ENCODE data around the gene NTN1.
"Not testable (repeated sequence)": the region's sequence is repeated elsewhere in the genome, so short reads cannot be mapped to it uniquely, and the experiment has no call there.

Gene NTN1

DNA sequence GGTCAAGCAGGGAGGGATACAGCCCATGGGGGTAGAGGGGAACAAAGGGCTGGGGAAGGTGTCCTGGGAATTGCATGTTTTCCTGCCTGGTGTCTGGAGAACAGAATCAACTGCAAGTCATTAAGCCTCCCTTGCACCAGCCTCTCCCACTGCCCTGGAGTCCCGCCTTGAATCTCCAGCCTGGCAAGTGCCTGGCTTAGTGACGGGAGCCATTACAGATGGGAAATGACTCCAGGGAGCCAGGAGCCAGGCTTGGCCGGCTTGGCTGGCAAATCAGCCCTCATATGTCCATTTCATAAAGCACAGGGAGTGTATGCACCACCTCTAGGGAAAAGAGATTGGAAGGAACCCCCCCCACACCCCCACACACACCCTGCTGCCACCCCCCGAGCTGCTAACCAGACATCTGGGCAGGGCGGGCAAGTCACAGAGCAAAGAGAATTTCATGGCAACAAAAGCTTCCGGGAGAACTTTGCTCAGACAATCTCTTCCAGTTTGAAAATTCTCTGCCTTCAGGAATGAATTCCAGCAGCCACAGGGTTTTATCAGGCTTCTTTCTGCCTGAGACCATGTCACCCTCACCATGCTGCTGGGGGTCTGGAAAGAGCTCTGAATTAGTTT lies 127.7 kb downstream of the NTN1 start:
- H3K36me3 ChIP-seq (ENCODE audit: insufficient read depth, low read length): no peaks in the 10 kb centered on the region
- H3K9me3 ChIP-seq (ENCODE audit: low read depth, low read length): no peaks in the 10 kb centered on the region
- DNase-seq (ENCODE audit: low read depth, low spot score): no peak
- no peak overlapping the region for H3K27ac ChIP-seq
- H3K9ac ChIP-seq (ENCODE audit: insufficient read length): no peak overlapping the region
- TF ChIP-seq POLR2AphosphoS5 (IDR thresholded peaks at IDR 0.05; ENCODE audit: borderline replicate concordance, low read depth, low read length) (no peak), FOXP2 (optimal IDR thresholded peaks at IDR 0.05; ENCODE audit: control extremely low read depth, extremely low read length, insufficient read depth) (no peak), EZH2 (IDR thresholded peaks at IDR 0.05) (no peak)
- no peak overlapping the region for H3K4me3 ChIP-seq

DNA sequence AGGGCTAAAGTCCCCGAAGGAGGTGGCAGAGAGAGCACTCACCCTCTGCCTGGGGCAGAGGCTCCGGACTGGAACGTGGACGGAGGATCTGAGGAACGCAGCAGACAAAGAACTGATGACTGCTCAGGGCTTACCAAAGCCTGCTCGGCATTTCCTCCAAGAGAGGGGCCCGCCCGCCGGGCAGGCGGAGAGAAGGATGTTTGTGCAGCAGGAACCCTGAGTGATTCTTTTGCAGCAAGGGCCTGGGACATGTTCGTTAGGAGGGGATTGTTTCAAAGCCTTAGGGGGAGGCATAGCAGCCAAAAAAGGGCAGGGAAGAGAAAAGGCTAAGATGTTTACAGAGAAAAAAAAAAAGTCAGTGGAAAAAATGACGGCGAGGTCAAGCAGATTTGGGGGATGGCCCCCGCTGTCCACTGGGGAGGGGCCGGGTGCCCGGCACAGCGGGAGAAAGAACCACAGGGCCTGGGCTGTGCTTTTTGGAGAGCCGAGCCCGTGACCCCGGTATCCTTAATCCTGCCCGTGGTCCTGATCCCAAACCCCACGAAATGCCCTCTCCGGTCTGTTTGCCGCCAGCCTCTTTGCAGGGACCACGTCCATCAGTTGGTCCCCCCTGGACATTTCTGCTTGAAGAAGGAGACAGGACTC lies 129.3 kb downstream of the NTN1 start:
- Histone ChIP-seq H3K9me3 (ENCODE audit: low read depth, low read length) (no peaks in the 10 kb centered on the region), H3K27ac (no peak overlapping the region), H3K36me3 (ENCODE audit: insufficient read depth, low read length) (no peaks in the 10 kb centered on the region), H3K4me3 (no peak overlapping the region), H3K9ac (ENCODE audit: insufficient read length) (no peak overlapping the region)
- no peak for DNase-seq (ENCODE audit: low read depth, low spot score)
- TF ChIP-seq POLR2AphosphoS5 (IDR thresholded peaks at IDR 0.05; ENCODE audit: borderline replicate concordance, low read depth, low read length) (no peak), EZH2 (IDR thresholded peaks at IDR 0.05) (no peak), FOXP2 (optimal IDR thresholded peaks at IDR 0.05; ENCODE audit: control extremely low read depth, extremely low read length, insufficient read depth) (no peak)

DNA sequence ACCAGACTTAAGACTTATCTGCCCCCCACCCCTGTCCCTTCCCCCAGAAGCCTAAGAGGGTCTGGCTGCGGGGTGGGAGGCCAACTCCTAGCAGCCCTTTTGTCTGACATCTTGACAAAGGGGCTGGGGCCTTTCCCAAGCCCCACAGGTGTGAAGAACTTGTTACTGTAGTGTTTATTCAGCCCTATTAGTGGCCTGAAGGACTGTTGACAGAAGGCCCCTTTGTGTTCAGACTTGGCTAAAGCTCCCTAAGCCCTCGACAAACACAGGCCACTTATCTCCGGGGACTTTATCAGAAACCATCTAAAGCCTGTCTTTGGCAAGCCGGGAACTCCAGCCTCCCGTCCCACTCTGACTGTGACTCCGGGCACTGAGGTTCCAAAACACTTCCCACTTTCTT lies 129.8 kb downstream of the NTN1 start:
- Histone ChIP-seq H3K4me3 (no peak overlapping the region), H3K9ac (ENCODE audit: insufficient read length) (no peak overlapping the region), H3K27ac (no peak overlapping the region), H3K36me3 (ENCODE audit: insufficient read depth, low read length) (no peaks in the 10 kb centered on the region), H3K9me3 (ENCODE audit: low read depth, low read length) (no peaks in the 10 kb centered on the region)
- DNase-seq (ENCODE audit: low read depth, low spot score): no peak
- TF ChIP-seq FOXP2 (optimal IDR thresholded peaks at IDR 0.05; ENCODE audit: control extremely low read depth, extremely low read length, insufficient read depth) (no peak), POLR2AphosphoS5 (IDR thresholded peaks at IDR 0.05; ENCODE audit: borderline replicate concordance, low read depth, low read length) (no peak), EZH2 (IDR thresholded peaks at IDR 0.05) (no peak)

DNA sequence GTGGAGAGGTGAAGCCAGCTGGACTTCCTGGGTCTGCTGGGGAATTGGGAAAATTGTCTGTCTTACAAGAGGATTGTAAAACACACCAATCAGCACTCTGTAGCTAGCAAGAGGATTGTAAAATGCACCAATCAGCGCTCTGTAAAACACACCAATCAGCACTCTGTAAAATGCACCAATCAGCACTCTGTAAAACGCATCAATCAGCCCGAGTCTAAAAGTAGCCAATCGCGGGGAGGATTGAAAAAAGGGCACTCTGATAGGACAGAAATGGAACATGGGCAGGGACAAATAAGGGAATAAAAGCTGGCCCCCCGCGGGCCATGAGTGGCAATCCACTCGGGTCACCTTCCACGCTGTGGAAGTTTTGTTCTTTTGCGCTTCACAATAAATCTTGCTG lies 130.4 kb downstream of the NTN1 start:
- not testable (repeated sequence) for H3K9me3 ChIP-seq (ENCODE audit: low read depth, low read length); H3K27ac ChIP-seq; H3K9ac ChIP-seq (ENCODE audit: insufficient read length); H3K36me3 ChIP-seq (ENCODE audit: insufficient read depth, low read length); H3K4me3 ChIP-seq; DNase-seq (ENCODE audit: low read depth, low spot score)

DNA sequence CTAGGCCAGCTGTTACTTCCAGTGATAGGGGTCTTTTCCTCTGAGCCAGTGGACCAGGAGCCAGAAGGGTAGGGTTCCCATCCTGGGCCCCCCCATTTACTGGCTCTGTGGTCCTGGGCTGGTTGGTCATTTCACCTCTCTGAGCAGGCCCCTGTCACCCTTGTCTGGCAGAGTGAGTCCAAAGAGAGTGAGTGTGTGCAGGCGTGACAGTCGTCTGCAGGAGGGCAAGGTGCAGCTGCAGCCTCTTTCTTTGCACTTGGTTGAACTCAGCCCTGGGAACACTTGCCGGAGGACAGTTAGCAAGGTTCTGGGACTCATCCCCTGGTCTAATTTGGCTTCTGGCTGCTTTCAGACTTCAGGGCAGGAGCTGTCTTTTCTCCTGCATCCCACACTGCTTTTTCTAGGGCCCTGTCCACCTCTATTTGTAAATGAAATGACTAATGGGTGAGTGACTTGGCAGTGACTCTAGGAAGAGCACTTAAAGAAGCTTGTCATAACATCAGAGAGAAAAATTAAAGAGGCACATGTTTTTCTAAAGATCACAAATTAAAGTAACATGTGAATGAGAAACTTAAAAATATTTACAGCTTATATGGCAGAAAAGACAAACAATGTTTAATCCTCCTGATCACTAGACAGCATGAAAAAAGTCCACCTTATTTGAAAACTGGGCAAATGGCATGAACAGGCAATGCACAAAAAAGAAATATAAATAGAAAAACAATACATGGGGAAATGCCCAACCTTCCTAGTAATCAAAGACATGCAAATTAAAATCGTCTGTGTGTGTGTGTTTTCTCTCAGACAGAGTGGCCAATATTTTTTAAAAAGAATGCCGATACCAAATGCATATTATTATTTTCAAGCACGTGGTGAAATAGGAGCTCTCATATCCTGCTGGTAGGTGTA lies 137.5 kb downstream of the NTN1 start:
- TF ChIP-seq EZH2 (IDR thresholded peaks at IDR 0.05): no peak
- TF ChIP-seq POLR2AphosphoS5 (IDR thresholded peaks at IDR 0.05; ENCODE audit: borderline replicate concordance, low read depth, low read length): no peak
- no peak for TF ChIP-seq FOXP2 (optimal IDR thresholded peaks at IDR 0.05; ENCODE audit: control extremely low read depth, extremely low read length, insufficient read depth)
- Histone ChIP-seq H3K9me3 (ENCODE audit: low read depth, low read length) (no peaks in the 10 kb centered on the region), H3K27ac (no peak overlapping the region), H3K9ac (ENCODE audit: insufficient read length) (no peak overlapping the region), H3K4me3 (no peak overlapping the region), H3K36me3 (ENCODE audit: insufficient read depth, low read length) (no peaks in the 10 kb centered on the region)
- DNase-seq (ENCODE audit: low read depth, low spot score): no peak

DNA sequence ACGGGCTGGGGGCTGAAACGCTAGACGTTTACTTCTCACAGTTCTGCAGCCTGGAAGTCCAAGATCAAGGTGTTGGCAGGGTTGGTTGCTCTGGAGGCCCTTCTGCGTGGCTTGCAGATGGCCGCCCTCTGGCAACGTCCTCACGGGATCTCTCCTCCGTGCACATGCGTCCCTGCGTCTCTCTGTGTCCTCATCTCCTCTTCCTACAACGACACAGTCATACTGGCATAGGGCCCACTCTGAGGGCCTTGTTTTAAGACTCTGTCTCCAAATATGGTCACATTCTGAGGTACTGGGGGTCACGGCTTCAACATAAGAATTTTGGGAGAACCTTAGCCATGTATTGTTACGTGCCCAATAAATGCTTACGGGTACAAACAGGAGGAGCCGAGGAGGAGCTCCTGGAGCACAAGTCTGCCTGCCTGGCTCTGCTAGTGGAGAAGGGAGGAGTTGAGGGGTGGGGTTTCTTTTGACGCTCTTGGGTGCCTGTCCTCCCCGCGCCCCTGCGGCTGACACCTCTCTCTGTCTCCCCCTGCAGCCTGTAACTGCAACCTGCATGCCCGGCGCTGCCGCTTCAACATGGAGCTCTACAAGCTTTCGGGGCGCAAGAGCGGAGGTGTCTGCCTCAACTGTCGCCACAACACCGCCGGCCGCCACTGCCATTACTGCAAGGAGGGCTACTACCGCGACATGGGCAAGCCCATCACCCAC lies 141.1 kb downstream of the NTN1 start:
- Histone ChIP-seq H3K9ac (ENCODE audit: insufficient read length) (no peak overlapping the region), H3K36me3 (ENCODE audit: insufficient read depth, low read length) (no peaks in the 10 kb centered on the region), H3K4me3 (no peak overlapping the region), H3K9me3 (ENCODE audit: low read depth, low read length) (no peaks in the 10 kb centered on the region), H3K27ac (no peak overlapping the region)
- TF ChIP-seq FOXP2 (optimal IDR thresholded peaks at IDR 0.05; ENCODE audit: control extremely low read depth, extremely low read length, insufficient read depth): no peak
- TF ChIP-seq POLR2AphosphoS5 (IDR thresholded peaks at IDR 0.05; ENCODE audit: borderline replicate concordance, low read depth, low read length): no peak
- TF ChIP-seq EZH2 (IDR thresholded peaks at IDR 0.05): no peak
- no peak for DNase-seq (ENCODE audit: low read depth, low spot score)

DNA sequence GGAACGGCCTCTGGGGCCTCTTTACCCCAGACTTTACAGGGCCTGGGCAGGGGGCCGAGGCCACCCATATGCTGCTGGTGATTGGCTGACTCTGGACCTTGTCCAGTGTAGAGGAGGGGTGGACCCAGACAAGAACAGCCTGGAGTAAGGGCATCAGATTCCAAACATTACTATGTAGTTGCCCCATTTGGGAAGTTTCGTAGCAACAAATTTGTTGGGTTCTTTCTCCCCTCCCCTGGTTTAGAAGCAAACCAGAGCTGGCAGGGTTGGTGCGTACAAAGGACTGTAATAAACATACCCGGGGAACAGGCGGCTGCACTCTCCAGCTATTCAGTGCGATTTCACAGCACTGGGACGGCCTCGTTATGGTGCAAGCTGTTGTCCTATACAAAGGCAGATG lies 145.5 kb downstream of the NTN1 start:
- Histone ChIP-seq H3K9me3 (ENCODE audit: low read depth, low read length) (no peaks in the 10 kb centered on the region), H3K27ac (no peak overlapping the region), H3K36me3 (ENCODE audit: insufficient read depth, low read length) (no peaks in the 10 kb centered on the region), H3K9ac (ENCODE audit: insufficient read length) (no peak overlapping the region), H3K4me3 (no peak overlapping the region)
- DNase-seq (ENCODE audit: low read depth, low spot score): no peak
- TF ChIP-seq EZH2 (IDR thresholded peaks at IDR 0.05) (no peak), POLR2AphosphoS5 (IDR thresholded peaks at IDR 0.05; ENCODE audit: borderline replicate concordance, low read depth, low read length) (no peak), FOXP2 (optimal IDR thresholded peaks at IDR 0.05; ENCODE audit: control extremely low read depth, extremely low read length, insufficient read depth) (no peak)

DNA sequence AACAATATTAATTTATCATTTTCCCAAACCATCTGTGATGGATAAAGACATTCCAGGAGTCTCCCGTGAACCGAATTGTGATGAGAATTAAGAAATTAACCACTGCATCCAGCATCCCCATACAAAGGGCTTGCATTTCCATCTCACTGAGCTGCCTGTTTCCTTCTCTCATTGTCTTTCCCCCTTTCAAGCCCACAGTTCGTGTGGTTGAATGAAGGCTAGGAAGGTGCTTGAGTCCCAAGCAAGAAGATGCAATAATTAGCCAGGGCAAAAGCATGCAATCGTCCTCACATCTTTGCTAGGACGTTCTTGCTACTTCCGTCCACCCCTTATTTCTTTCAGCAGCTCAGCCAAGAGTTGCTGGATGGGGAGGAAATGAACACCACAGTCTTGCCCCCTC lies 146.1 kb downstream of the NTN1 start:
- no peak for DNase-seq (ENCODE audit: low read depth, low spot score)
- no peak overlapping the region for H3K27ac ChIP-seq
- no peaks in the 10 kb centered on the region for H3K36me3 ChIP-seq (ENCODE audit: insufficient read depth, low read length)
- TF ChIP-seq POLR2AphosphoS5 (IDR thresholded peaks at IDR 0.05; ENCODE audit: borderline replicate concordance, low read depth, low read length): no peak
- TF ChIP-seq FOXP2 (optimal IDR thresholded peaks at IDR 0.05; ENCODE audit: control extremely low read depth, extremely low read length, insufficient read depth): no peak
- TF ChIP-seq EZH2 (IDR thresholded peaks at IDR 0.05): no peak
- H3K9ac ChIP-seq (ENCODE audit: insufficient read length): no peak overlapping the region
- H3K9me3 ChIP-seq (ENCODE audit: low read depth, low read length): no peaks in the 10 kb centered on the region
- H3K4me3 ChIP-seq: no peak overlapping the region
